ENCODE data around the gene TRIM72.

DNA sequence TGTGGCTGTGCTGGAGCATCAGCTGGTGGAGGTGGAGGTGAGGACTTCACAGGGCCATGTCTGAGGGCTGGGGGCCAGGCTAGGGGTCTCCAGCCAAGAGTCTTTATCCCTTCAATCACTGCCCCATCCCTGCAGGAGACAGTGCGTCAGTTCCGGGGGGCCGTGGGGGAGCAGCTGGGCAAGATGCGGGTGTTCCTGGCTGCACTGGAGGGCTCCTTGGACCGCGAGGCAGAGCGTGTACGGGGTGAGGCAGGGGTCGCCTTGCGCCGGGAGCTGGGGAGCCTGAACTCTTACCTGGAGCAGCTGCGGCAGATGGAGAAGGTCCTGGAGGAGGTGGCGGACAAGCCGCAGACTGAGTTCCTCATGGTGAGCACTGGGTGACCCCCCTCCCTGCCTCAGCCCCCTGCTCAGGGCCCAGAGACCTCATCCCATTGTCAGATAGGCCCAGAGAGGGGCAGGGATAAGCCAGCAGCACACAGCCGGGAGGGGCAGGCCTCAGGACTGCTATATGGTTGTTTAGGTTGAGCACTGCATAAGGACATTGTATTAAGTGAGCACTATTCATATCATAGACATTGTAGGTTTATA is 5.3 kb downstream of the TRIM72 start:
- TF ChIP-seq, protein P1, sequence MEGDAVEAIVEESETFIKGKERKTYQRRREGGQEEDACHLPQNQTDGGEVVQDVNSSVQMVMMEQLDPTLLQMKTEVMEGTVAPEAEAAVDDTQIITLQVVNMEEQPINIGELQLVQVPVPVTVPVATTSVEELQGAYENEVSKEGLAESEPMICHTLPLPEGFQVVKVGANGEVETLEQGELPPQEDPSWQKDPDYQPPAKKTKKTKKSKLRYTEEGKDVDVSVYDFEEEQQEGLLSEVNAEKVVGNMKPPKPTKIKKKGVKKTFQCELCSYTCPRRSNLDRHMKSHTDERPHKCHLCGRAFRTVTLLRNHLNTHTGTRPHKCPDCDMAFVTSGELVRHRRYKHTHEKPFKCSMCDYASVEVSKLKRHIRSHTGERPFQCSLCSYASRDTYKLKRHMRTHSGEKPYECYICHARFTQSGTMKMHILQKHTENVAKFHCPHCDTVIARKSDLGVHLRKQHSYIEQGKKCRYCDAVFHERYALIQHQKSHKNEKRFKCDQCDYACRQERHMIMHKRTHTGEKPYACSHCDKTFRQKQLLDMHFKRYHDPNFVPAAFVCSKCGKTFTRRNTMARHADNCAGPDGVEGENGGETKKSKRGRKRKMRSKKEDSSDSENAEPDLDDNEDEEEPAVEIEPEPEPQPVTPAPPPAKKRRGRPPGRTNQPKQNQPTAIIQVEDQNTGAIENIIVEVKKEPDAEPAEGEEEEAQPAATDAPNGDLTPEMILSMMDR (IDR thresholded peaks at IDR 0.05) = no peak
- no peak for TF ChIP-seq POLR2A (IDR thresholded peaks at IDR 0.05)

Data from Peyer's patch (tissue), 4 donors.